B cell (primary cell): ENCODE measurements around the gene CRELD2. TPM values are rescaled to one million over a fixed set of nuclear protein-coding genes. Genes with fewer than 3 reads are reported as not detected.

Source experiments
- ATAC-seq: fragments of 200-7000 bp; cut with Tn5 transposase; one replicate; pipeline ENCODE4 v1.10.0; 2021; ENCODE audit warnings: low read depth, mild to moderate bottlenecking, moderate number of reproducible peaks, moderate library complexity
- CTCF ChIA-PET: fragments of 350-600 bp; sonication (Branson Sonifier 250); formaldehyde crosslinking; loops from one replicate; lab custom pipeline; 2021; ENCODE audit warnings: antibody characterized with exemption, inconsistent platforms; lab: Charles Lee
- POLR2A ChIA-PET: fragments of 350-600 bp; sonication (Branson Sonifier 250); formaldehyde crosslinking; loops from one replicate; lab custom pipeline; 2021; ENCODE audit warnings: antibody characterized with exemption; lab: Charles Lee
- DNase-seq: peaks from one replicate; pipeline ENCODE4 v3.0.0; 2013
- H2AFZ ChIP-seq: 2 replicates; pipeline ENCODE4 v1.6.1; 2012; ENCODE audit warnings: mild to moderate bottlenecking, low read depth, low read length; ENCODE audit not compliant: insufficient read depth, poor library complexity, severe bottlenecking
- H3K27ac ChIP-seq, 2 donors: 1 replicate in 1 of 2; 2 replicates in 1 of 2; pipeline ENCODE4 v1.5.1; 2012 to 2013; ENCODE audit warnings: low read length in 2 of 2, mild to moderate bottlenecking in 2 of 2, moderate library complexity in 1 of 2
- H3K27me3 ChIP-seq, 4 experiments: fragments of 200-600 bp in 1 of 4; sonication (generic) in 1 of 4; replicated peaks in 1 of 4; 1 replicate in 2 of 4; 2 replicates in 2 of 4; pipeline versions ENCODE4 v1.6.1 to v1.7.0; 2013 to 2016; ENCODE audit warnings: low read length in 3 of 4, mild to moderate bottlenecking in 2 of 4, mixed read lengths in 1 of 4, moderate library complexity in 1 of 4; ENCODE audit not compliant: insufficient read depth in 4 of 4, control insufficient read depth in 3 of 4; ENCODE audit errors: control extremely low read depth in 1 of 4
- H3K36me3 ChIP-seq, 2 experiments: replicated peaks in 1 of 2; 1 replicate in 1 of 2; 2 replicates in 1 of 2; pipeline versions ENCODE4 v1.6.1 to v1.7.1; 2013; ENCODE audit warnings: low read length in 1 of 2; ENCODE audit not compliant: insufficient read depth in 2 of 2, control insufficient read depth in 1 of 2; ENCODE audit errors: control extremely low read depth in 1 of 2, extremely low read depth in 1 of 2
- H3K4me1 ChIP-seq, 2 donors: fragments of 200-600 bp in 1 of 2; sonication (generic) in 1 of 2; 1 replicate in 1 of 2; 2 replicates in 1 of 2; pipeline versions ENCODE4 v1.5.1 to v1.6.1; 2013 to 2017; ENCODE audit warnings: low read length in 2 of 2; ENCODE audit not compliant: control insufficient read depth in 2 of 2, insufficient read depth in 2 of 2
- H3K4me2 ChIP-seq: replicated peaks from 2 replicates; pipeline ENCODE3; 2012; ENCODE audit warnings: mild to moderate bottlenecking, low read depth, low read length; ENCODE audit not compliant: poor library complexity, severe bottlenecking
- H3K4me3 ChIP-seq, 5 experiments: fragments of 200-600 bp in 1 of 5; sonication (generic) in 1 of 5; 1 replicate in 3 of 5; 2 replicates in 2 of 5; pipeline versions ENCODE4 v1.5.1 to v1.7.0; 2011 to 2016; ENCODE audit warnings: low read length in 4 of 5, mild to moderate bottlenecking in 4 of 5, low read depth in 2 of 5, control low read depth in 1 of 5, moderate library complexity in 1 of 5; ENCODE audit not compliant: insufficient read depth in 1 of 5; ENCODE audit errors: control extremely low read depth in 1 of 5, extremely low read depth in 1 of 5
- H3K79me2 ChIP-seq: fragments of 200-600 bp; sonication (generic); one replicate; pipeline ENCODE4 v1.6.0; 2016; ENCODE audit warnings: low read length; ENCODE audit not compliant: control insufficient read depth, insufficient read depth
- H3K9ac ChIP-seq: fragments of 200-600 bp; sonication (generic); 2 replicates; pipeline ENCODE4 v1.6.1; 2017; ENCODE audit warnings: mild to moderate bottlenecking, low read length, moderate library complexity
- H3K9me3 ChIP-seq, 3 donors: one replicate each; pipeline versions ENCODE4 v1.6.1 to v1.7.1; 2013; ENCODE audit warnings: low read length in 2 of 3; ENCODE audit not compliant: control insufficient read depth in 2 of 3, insufficient read depth in 1 of 3; ENCODE audit errors: control extremely low read depth in 1 of 3
- H4K20me1 ChIP-seq: 2 replicates; pipeline ENCODE4 v1.6.0; 2012; ENCODE audit warnings: mild to moderate bottlenecking, low read length; ENCODE audit not compliant: insufficient read depth, control insufficient read depth, poor library complexity, severe bottlenecking
- H3K27ac Mint-ChIP-seq: one replicate; pipeline ENCODE4 v1.8.0; 2021; ENCODE audit warnings: mixed read lengths
- H3K27me3 Mint-ChIP-seq: one replicate; pipeline ENCODE4 v1.8.0; 2021; ENCODE audit warnings: mixed read lengths
- H3K4me1 Mint-ChIP-seq: one replicate; pipeline ENCODE4 v1.8.0; 2021; ENCODE audit warnings: mixed read lengths
- H3K4me3 Mint-ChIP-seq: one replicate; pipeline ENCODE4 v1.8.0; 2021; ENCODE audit warnings: mixed read lengths
- H3K9me3 Mint-ChIP-seq: one replicate; pipeline ENCODE4 v1.8.0; 2022; ENCODE audit warnings: mixed read lengths; ENCODE audit not compliant: insufficient read depth
- EZH2 ChIP-seq: IDR thresholded peaks from 2 replicates; pipeline ENCODE4 v1.6.1; 2012; ENCODE audit warnings: borderline replicate concordance, low read depth, mild to moderate bottlenecking, moderate library complexity, low read length; ENCODE audit not compliant: insufficient read depth, poor library complexity, severe bottlenecking
- WGBS: methylation state at CpG from one replicate; pipeline ENCODE4 v1.1.5; 2013; ENCODE audit warnings: missing lambda C conversion rate; ENCODE audit not compliant: insufficient coverage; 5-methylcytosine and 5-hydroxymethylcytosine counted together
- intact Hi-C: fragments of 100-400 bp; cut with micrococcal nuclease; formaldehyde crosslinking; loops from one replicate; pipeline ENCODE4 v1.10.0; 2022
- polyA plus RNA-seq: library from polyadenylated mRNA; depleted of rRNA; stranded (reverse); fragments of >200 nt; gene quantifications from 2 replicates; pipeline ENCODE4 v1.2.3, GENCODE V29; 2012
- total RNA-seq, 2 donors: library from RNA; stranded (reverse); fragments of 120-200 nt in 1 of 2; gene quantifications; 1 replicate in 1 of 2; 2 replicates in 1 of 2; pipeline versions ENCODE4 v1.2.3 to v1.2.4, GENCODE V29; 2013 to 2022

The CRELD2 gene
- total and polyA plus RNA-seq, 2 donors (not counting 1 experiment from before 2014, with no cell fraction given): 35.9 to 41.9 TPM

GRCh38 chr22:49970528-49971231 lies 52.2 kb downstream of the CRELD2 start:
- peak overlapping the region; percentile 66 for H2AFZ ChIP-seq
- peaks cover 6% of the 10 kb centered on the region for H3K79me2 ChIP-seq
- WGBS: 8% methylated on average over 25 of the region's 32 CpGs
- peak overlapping the region in 4 of 5 experiments; percentile 41 to 65 (median 55) for H3K4me3 ChIP-seq
- H3K4me1 Mint-ChIP-seq: peaks cover 40% of the 10 kb centered on the region
- ChIA-PET CTCF (interaction anchor here (0.9 to 2.5 kb wide), 6 partner anchors 8 to 60 kb away, joined by 3 to 14 read pairs (median 6); no protein-coding TSS in a partner anchor), POLR2A (interaction anchor here (1.0 to 3.3 kb wide), 5 partner anchors 9 to 220 kb away, joined by 3 to 43 read pairs (median 22); partner anchors contain the start of gene PIM3)
- peak overlapping the region in 1 of 2 donors; percentile 40 for H3K27ac ChIP-seq
- H3K9ac ChIP-seq: peak overlapping the region; percentile 69
- H3K4me3 Mint-ChIP-seq: peak overlapping the region; percentile 84
- H3K36me3 ChIP-seq: peaks cover 0 to 3% of the 10 kb centered on the region in 2 experiments
- peak; percentile 85 for ATAC-seq
- intact Hi-C loops: loop anchor here (2.0 to 5.0 kb wide), 4 partner anchors 40 to 220 kb away; partner anchors contain the start of gene ZBED4
- H3K27me3 ChIP-seq: no peaks in the 10 kb centered on the region
- no peaks in the 10 kb centered on the region for H3K9me3 ChIP-seq
- peaks cover 43 to 56% of the 10 kb centered on the region in 2 donors for H3K4me1 ChIP-seq
- no peak for TF ChIP-seq EZH2
- peak overlapping the region; percentile 98 for H3K4me2 ChIP-seq
- no peaks in the 10 kb centered on the region for H3K9me3 Mint-ChIP-seq
- peak overlapping the region; percentile 96 for H3K27ac Mint-ChIP-seq
- no peaks in the 10 kb centered on the region for H3K27me3 Mint-ChIP-seq
- peaks cover 32% of the 10 kb centered on the region for H4K20me1 ChIP-seq
- peak; percentile 95 for DNase-seq

GRCh38 chr22:49971232-49972162 lies 53.1 kb downstream of the CRELD2 start:
- Histone ChIP-seq H3K27ac (peak overlapping the region in 1 of 2 donors; percentile 40), H3K9ac (peak overlapping the region; percentile 69), H3K79me2 (peaks cover 6% of the 10 kb centered on the region), H3K4me2 (peak overlapping the region; percentile 98), H3K4me1 (peaks cover 43 to 56% of the 10 kb centered on the region in 2 donors), H3K4me3 (peak overlapping the region in 4 of 5 experiments; percentile 41 to 65 (median 55)), H4K20me1 (peaks cover 24% of the 10 kb centered on the region), H3K36me3 (peaks cover 0 to 3% of the 10 kb centered on the region in 2 experiments), H2AFZ (peak overlapping the region; percentile 66), H3K27me3 (no peaks in the 10 kb centered on the region), H3K9me3 (no peaks in the 10 kb centered on the region)
- TF ChIP-seq EZH2: no peak
- DNase-seq: peak; percentile 65
- intact Hi-C loops: loop anchor here (2.0 to 5.0 kb wide), 4 partner anchors 41 to 219 kb away; partner anchors contain the start of gene ZBED4
- peak; percentile 16 for ATAC-seq
- no peaks in the 10 kb centered on the region for H3K9me3 Mint-ChIP-seq
- peak overlapping the region; percentile 96 for H3K27ac Mint-ChIP-seq
- no peaks in the 10 kb centered on the region for H3K27me3 Mint-ChIP-seq
- CTCF ChIA-PET: interaction anchor here (0.9 to 2.5 kb wide), 6 partner anchors 8 to 59 kb away, joined by 3 to 14 read pairs (median 6); no protein-coding TSS in a partner anchor
- POLR2A ChIA-PET: interaction anchor here (0.7 to 3.3 kb wide), 6 partner anchors 8 to 219 kb away, joined by 3 to 43 read pairs (median 14); partner anchors contain the start of gene PIM3
- peaks cover 38% of the 10 kb centered on the region for H3K4me1 Mint-ChIP-seq
- H3K4me3 Mint-ChIP-seq: peak overlapping the region; percentile 84
- WGBS: 3% methylated on average over 75 of the region's 81 CpGs
